HepG2 (cell line): ENCODE results near the gene IGSF21. TPM values are rescaled to one million over a fixed set of nuclear protein-coding genes. Genes with fewer than 3 reads are reported as not detected.

Source experiments
- ATAC-seq: fragments of 200-7000 bp; cut with Tn5 transposase; 3 replicates; pipeline ENCODE4 v1.9.1; 2020; ENCODE audit warnings: mild to moderate bottlenecking, moderate library complexity
- BruUV-seq: library from RNA; stranded (reverse); fragments of 400-500 nt; replicated peaks from 2 replicates; lab custom pipeline; 2021; lab: Mats Ljungman, UMichigan
- CTCF ChIA-PET: fragments of 300-600 bp; formaldehyde crosslinking; extraction: SDS; loops from one replicate; lab custom pipeline; 2021; ENCODE audit warnings: low total read pairs, inconsistent platforms, low intra/inter-chr PET ratio; lab: Yijun Ruan, JAX
- POLR2A ChIA-PET: fragments of 350-600 bp; sonication (Branson Sonifier 250); formaldehyde crosslinking; loops from one replicate; lab custom pipeline; 2020; ENCODE audit warnings: antibody characterized with exemption, inconsistent platforms; lab: Yijun Ruan, JAX
- DNase-seq: peaks from one replicate; pipeline ENCODE4 v3.0.0-alpha.2; 2015; ENCODE audit warnings: low spot score
- FAIRE-seq: peaks from 3 replicates; lab custom pipeline; 2011; peaks lifted over from hg19 to GRCh38; lab: Jason Lieb, UNC
- H2AFZ ChIP-seq: one replicate; pipeline ENCODE4 v1.6.1; 2011; ENCODE audit warnings: low read length, inconsistent platforms
- H3K27ac ChIP-seq: fragments of 300-600 bp; 3 replicates; pipeline ENCODE4 v1.8.0; 2011; ENCODE audit warnings: mixed run types, mild to moderate bottlenecking, mixed read lengths, low read length, inconsistent platforms; ENCODE audit not compliant: insufficient read depth; ENCODE audit errors: extremely low read length
- H3K27me3 ChIP-seq, 2 experiments: fragments of 200-600 bp in 1 of 2; 2 replicates in 1 of 2; 3 replicates in 1 of 2; pipeline versions ENCODE4 v1.6.0 to v1.8.0; 2011; ENCODE audit warnings: low read length in 2 of 2, mild to moderate bottlenecking in 2 of 2, moderate library complexity in 2 of 2, inconsistent platforms in 1 of 2; ENCODE audit not compliant: insufficient read depth in 2 of 2, control insufficient read depth in 1 of 2
- H3K36me3 ChIP-seq, 2 experiments: fragments of 200-600 bp in 1 of 2; replicated peaks in 1 of 2; 2 replicates in 1 of 2; 3 replicates in 1 of 2; pipeline versions ENCODE4 v1.5.1 to v1.8.0; 2011; ENCODE audit warnings: low read length in 2 of 2, inconsistent platforms in 1 of 2; ENCODE audit not compliant: insufficient read depth in 2 of 2, control insufficient read depth in 1 of 2
- H3K4me1 ChIP-seq: 2 replicates; pipeline ENCODE4 v1.5.1; 2012; ENCODE audit warnings: low read length, inconsistent platforms; ENCODE audit not compliant: insufficient read depth
- H3K4me2 ChIP-seq: 2 replicates; pipeline ENCODE4 v1.6.0; 2011; ENCODE audit warnings: low read depth, low read length, inconsistent platforms
- H3K4me3 ChIP-seq, 3 experiments: fragments of 200-600 bp in 1 of 3; sonication (generic), shearing (Covaris generic) in 1 of 3; replicated peaks in 1 of 3; 2 replicates each; pipeline ENCODE4 v1.5.1; 2011 to 2016; ENCODE audit warnings: low read length in 3 of 3, inconsistent platforms in 2 of 3, low read depth in 2 of 3, mild to moderate bottlenecking in 2 of 3, control low read depth in 1 of 3, mixed read lengths in 1 of 3; ENCODE audit not compliant: insufficient read depth in 1 of 3
- H3K79me2 ChIP-seq: one replicate; pipeline ENCODE4 v1.6.1; 2011; ENCODE audit warnings: low read length, inconsistent platforms; ENCODE audit not compliant: insufficient read depth
- H3K9ac ChIP-seq: 2 replicates; pipeline ENCODE4 v1.6.0; 2011; ENCODE audit warnings: mild to moderate bottlenecking, low read depth, low read length, inconsistent platforms; ENCODE audit not compliant: insufficient read depth
- H3K9me3 ChIP-seq: 2 replicates; pipeline ENCODE4 v1.5.1; 2012; ENCODE audit warnings: mild to moderate bottlenecking, low read length
- H4K20me1 ChIP-seq: 2 replicates; pipeline ENCODE4 v1.6.0; 2011; ENCODE audit warnings: inconsistent platforms, mild to moderate bottlenecking, low read length, moderate library complexity; ENCODE audit not compliant: insufficient read depth
- SNAPC4 ChIP-seq: sonication (generic); formaldehyde crosslinking; IDR thresholded peaks from 2 replicates; pipeline ENCODE4 v1.4.0; 2020; ENCODE audit warnings: mild to moderate bottlenecking, missing genetic modification reagents
- TRIM24 ChIP-seq: sonication (generic); formaldehyde crosslinking; IDR thresholded peaks from 2 replicates; pipeline ENCODE4 v1.8.0; 2022; ENCODE audit warnings: mild to moderate bottlenecking, missing genetic modification reagents
- ZNF816 ChIP-seq: sonication (generic); formaldehyde crosslinking; IDR thresholded peaks from 2 replicates; pipeline ENCODE4 v1.8.0; 2022; ENCODE audit warnings: missing genetic modification reagents, mild to moderate bottlenecking, borderline replicate concordance
- ZNF839 ChIP-seq: sonication (generic); formaldehyde crosslinking; IDR thresholded peaks from 2 replicates; pipeline ENCODE4 v1.4.0; 2020; ENCODE audit warnings: missing genetic modification reagents, mild to moderate bottlenecking, borderline replicate concordance
- in situ Hi-C: cut with HindIII; loops from 2 replicates; pipeline ENCODE4 v1.10.0; 2017; ENCODE audit warnings: low pct_unique_long_range_greater_than_20kb; ENCODE audit not compliant: extremely low pct_ligation_motif_present
- intact Hi-C: fragments of 100-400 bp; cut with micrococcal nuclease; formaldehyde crosslinking; loops from one replicate; pipeline ENCODE4 v1.10.0; 2022; ENCODE audit not compliant: unreplicated experiment
- polyA plus RNA-seq, 8 experiments: library from polyadenylated mRNA; depleted of rRNA in 3 of 8; stranded (reverse) in 7 of 8; unstranded in 1 of 8; fragments of >200 nt; fragmentation: Illumina TruSeq in 4 of 8; extraction: Trizol in 4 of 8; gene quantifications; 2 replicates each; pipeline versions ENCODE4 v1.2.1 to v1.2.3, GENCODE V29; 2011 to 2016; ENCODE audit warnings: low read depth in 4 of 8, missing spikeins in 1 of 8, mixed read lengths in 1 of 8; ENCODE audit not compliant: insufficient read depth in 1 of 8
- total RNA-seq, 5 experiments: library from RNA; depleted of rRNA; stranded (reverse); fragments of >200 nt; fragmentation: Illumina TruSeq; extraction: Trizol; gene quantifications; 2 replicates each; pipeline ENCODE4 v1.2.3, GENCODE V29; 2016; ENCODE audit warnings: low read depth in 1 of 5

The IGSF21 gene
- total and polyA plus RNA-seq, 2 of the 13 experiments (the other 11 are each of a cell fraction or from before 2014, with no cell fraction given), result not detected

GRCh38 chr1:18097206-18097605 is 10.4 kb upstream of the IGSF21 start:
- intact Hi-C loops, result no loop called here
- ATAC-seq (no peak), FAIRE-seq (no peak)

More at GRCh38 chr1:18097206-18097605, 10.4 kb upstream of the IGSF21 start:
- Histone ChIP-seq H3K4me1 (no peaks in the 10 kb centered on the region), H3K79me2 (no peaks in the 10 kb centered on the region), H3K4me2 (no peak overlapping the region), H3K36me3 (no peaks in the 10 kb centered on the region), H2AFZ (no peak overlapping the region), H3K27me3 (peaks cover 0 to 7% of the 10 kb centered on the region in 2 experiments; a peak in 1 of 5 replicates), H3K9me3 (no peaks in the 10 kb centered on the region), H3K4me3 (no peak overlapping the region), H3K27ac (no peak overlapping the region), H3K9ac (no peak overlapping the region), H4K20me1 (peaks cover 2% of the 10 kb centered on the region; the same call in 1 of the 2 replicates)
- DNase-seq, result no peak
- in situ Hi-C loops, result no loop called here
- no TSS peak for BruUV-seq
- CTCF ChIA-PET, result no interaction called here
- TF ChIP-seq ZNF816 (CRISPR knock-in tag), result no peak
- TF ChIP-seq ZNF839 (CRISPR knock-in tag), result no peak
- TF ChIP-seq SNAPC4, result no peak
- no peak for TF ChIP-seq TRIM24 (CRISPR knock-in tag)
- POLR2A ChIA-PET, result no interaction called here
